Cerebellar nuclear complex (tissue), 1 donor: ENCODE results near the gene OPN1MW2.
"Not testable (repeated sequence)": the region's sequence is repeated elsewhere in the genome, so short reads cannot be mapped to it uniquely, and the experiment has no call there.

Experiments used
- DNase-seq, 2 experiments: peaks; one replicate each; lab custom pipeline; 2025; lab: John Stamatoyannopoulos, UW

Gene OPN1MW2

GRCh38 chrX:154219456-154219855, at the start of gene OPN1MW2:
Gene OPN1MW2 (plus strand): TSS chrX:154219756. CDS start chrX:154219816, 60 bp downstream.
- not testable (repeated sequence) for DNase-seq

DNA sequence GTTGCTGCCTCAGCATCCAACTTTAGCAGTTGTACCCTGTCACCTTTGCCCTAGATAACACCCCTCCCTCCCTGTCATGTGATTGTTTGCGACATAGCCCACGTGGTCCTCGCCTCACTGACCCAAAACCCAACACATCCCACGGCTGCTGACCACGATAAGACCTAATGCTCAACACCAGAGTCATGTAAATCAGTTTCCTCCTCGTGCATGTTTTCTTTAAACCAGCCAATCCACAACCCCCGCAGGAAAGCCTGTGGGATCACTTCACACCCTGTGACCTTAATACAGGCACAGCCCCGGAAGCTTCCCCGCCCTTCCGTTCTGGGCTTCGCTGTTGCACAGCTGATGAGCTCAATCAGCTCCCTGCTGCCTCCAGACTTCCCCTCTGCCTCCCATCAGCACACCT, 47.0 kb upstream of the OPN1MW2 start:
- DNase-seq = not testable (repeated sequence)

DNA sequence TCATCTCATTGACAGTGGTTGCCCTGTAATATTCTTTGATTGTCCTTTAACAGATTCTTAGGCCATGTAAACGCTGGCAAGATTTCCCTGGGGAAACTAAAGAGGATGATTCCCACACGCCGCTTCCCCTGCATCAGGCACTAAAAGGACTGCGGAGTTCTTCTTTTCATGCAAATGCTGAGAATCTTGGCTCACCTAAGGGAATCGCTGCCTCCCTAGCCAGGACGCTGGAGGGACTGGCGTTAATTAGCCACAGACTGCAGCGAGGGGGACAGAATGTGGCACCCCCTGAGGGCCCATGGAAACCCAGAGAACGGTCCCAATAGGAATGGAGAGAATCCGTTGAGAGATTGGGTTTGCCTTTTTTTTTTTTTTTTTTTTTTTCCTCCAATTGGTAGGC, 45.2 kb upstream of the OPN1MW2 start:
- DNase-seq = not testable (repeated sequence)

GRCh38 chrX:154182296-154182695, 37.3 kb upstream of the OPN1MW2 start, which contains the start of gene OPN1MW:
Gene OPN1MW (plus strand): TSS chrX:154182596. CDS start chrX:154182678, 82 bp downstream.
- not testable (repeated sequence) for DNase-seq

DNA sequence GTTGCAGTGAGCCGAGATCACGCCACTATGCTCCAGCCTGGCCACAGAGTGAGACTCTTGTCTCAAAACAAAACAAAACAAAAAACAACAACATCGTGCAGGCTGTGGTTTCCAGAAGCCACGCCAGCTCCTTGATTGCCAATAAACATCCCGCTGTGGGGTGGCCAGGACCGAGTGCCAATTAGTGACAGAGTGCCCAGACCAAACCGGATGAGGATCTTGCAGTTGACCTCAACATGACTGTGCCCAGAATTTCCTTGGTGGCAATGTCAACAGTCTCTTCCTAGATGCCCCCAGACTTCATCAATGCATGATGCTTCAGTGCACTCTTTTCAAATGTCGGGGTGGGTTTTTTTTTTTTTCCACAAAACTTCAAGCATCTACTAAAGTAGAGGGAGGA, 35.8 kb upstream of the OPN1MW2 start:
- not testable (repeated sequence) for DNase-seq

DNA sequence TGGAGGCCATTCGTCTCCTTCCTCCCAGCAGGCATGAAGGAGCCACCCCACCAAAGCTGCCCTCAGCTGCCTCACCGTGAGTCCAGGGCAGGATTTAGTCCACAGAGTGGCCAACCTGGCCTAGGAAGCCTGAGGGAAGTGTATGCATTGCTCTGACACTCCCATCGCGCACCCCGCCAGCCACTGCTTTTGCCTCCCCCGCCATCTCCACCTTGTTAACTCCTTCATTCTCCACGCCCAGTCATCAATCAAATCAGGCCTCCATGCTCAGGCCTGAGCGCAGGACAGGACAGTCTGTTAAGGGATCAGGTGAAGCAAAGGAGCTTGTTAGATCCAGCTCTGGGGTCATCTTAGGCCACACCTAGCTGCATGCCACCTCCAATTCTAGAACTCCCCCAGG, 26.7 kb upstream of the OPN1MW2 start:
- not testable (repeated sequence) for DNase-seq

DNA sequence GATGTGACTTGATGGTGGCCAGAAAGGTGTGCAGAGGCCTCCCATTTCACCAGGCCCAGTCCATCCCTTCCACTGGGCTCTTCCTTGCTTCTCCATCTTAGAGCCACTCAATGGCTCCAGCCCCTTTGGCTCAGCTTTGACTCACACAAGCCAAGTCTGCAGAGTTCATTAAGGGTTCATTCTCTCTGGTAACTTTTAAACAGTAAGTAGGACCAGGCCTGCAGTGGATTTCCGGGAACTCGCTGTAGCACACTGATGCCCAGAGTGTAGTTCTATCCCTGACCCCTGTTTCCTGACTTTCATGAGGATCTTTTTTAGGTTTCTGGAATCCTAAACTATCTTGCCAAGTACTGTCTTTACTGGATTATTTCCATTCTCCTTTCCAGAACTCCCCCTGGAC, 25.2 kb upstream of the OPN1MW2 start:
- not testable (repeated sequence) for DNase-seq

DNA sequence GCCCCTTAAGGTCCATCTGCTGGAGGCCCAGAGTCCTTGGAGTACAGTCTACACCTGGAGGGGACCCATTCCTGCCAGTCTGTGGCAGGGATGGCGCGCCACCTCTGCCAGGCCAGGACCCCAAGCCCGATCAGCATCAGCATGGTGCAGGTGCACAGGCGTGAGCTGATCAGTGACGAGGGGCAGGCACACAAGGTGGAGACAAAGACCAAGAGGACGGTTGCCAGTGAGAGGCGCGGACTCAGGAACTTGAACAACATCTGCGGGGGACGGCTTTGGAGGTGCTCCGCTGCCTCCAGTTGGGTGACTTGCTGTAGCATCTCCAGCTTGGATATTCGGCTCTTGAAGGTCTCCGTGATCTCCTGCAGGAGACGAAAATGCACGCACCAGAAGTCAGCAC, 23.1 kb upstream of the OPN1MW2 start:
- DNase-seq = not testable (repeated sequence)

DNA sequence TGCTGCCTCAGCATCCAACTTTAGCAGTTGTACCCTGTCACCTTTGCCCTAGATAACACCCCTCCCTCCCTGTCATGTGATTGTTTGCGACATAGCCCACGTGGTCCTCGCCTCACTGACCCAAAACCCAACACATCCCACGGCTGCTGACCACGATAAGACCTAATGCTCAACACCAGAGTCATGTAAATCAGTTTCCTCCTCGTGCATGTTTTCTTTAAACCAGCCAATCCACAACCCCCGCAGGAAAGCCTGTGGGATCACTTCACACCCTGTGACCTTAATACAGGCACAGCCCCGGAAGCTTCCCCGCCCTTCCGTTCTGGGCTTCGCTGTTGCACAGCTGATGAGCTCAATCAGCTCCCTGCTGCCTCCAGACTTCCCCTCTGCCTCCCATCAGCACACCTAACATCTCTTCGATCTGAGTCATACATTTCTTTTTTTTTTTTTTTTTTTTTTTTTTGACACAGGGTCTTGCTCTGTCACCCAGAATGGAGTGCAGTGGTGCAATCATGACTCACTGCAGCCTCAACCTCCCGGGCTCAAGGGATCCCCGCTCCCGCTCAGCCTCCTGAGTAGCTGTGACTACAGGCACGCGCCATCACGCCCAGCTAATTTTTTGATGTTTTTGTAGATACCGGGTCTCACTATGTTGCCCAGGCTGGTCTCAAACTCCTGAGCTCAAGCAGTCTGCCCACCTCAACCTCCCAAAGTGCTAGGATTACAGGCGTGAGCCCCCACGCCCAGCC, 9.7 kb upstream of the OPN1MW2 start:
- DNase-seq = not testable (repeated sequence)

DNA sequence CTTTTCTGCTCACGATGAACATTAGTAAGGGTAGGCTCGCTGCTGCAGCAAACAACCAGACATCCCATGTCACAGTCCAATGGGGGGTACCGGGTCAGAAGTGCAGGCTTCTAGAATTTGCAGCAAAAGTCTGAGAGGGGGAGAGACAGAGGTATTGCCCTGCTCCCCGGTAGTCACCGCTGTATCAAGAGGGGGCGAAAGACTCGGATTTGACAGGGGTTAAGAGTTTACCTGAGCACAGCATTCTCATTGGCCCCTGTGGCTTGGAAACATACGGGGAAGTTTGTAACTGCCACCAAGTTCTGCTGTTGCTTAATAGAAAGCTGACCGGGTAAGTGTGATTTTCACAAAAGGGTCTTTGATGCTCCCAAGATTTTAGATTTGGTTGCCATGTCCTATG, 8.5 kb upstream of the OPN1MW2 start:
- DNase-seq = not testable (repeated sequence)

- DNase-seq = not testable (repeated sequence)
These were observed 8.1 kb upstream of the OPN1MW2 start for GRCh38 chrX:154211499-154211898.

DNA sequence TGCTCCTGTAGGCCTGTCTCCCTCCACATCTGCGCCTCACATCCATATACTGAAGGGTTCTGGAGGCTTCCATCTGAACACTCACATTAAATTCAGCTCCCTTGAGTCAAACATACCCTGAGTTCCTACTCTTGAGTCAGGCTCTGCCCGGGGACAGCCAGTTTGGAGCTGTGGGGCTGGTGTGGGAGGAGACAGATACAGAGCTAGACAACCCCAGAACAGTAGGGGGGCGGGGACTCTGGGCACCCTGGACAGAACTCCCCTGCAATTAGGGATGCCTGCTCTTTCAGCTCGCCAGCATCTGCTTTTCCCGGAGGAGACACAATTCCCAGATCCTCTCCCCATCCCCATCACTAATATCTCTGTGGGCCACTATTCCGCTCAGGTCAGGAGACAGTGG, 5.7 kb downstream of the OPN1MW2 start:
- DNase-seq = not testable (repeated sequence)

DNA sequence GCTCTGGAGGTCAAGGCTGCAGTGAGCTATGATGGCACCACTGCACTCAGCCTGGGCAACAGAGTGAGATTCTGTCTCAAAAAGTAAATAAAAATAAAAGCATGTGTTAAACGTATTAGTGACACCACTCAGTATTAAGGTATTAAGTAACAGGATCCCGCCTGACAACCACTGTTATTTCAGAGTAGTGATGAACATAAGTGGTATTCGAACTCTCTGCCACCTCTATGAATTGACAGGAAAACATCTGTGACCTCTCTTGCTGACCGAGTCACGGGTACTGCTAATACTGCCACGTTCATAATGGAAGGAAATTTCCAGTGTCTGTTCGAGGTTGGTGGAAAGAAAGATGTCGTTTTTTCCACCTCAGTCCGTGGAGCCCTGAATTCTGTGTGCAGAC, 7.2 kb downstream of the OPN1MW2 start:
- DNase-seq = not testable (repeated sequence)

DNA sequence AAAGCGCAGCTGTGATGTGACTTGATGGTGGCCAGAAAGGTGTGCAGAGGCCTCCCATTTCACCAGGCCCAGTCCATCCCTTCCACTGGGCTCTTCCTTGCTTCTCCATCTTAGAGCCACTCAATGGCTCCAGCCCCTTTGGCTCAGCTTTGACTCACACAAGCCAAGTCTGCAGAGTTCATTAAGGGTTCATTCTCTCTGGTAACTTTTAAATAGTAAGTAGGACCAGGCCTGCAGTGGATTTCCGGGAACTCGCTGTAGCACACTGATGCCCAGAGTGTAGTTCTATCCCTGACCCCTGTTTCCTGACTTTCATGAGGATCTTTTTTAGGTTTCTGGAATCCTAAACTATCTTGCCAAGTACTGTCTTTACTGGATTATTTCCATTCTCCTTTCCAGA, 11.9 kb downstream of the OPN1MW2 start:
- not testable (repeated sequence) for DNase-seq

GRCh38 chrX:154233620-154234019, 14.1 kb downstream of the OPN1MW2 start:
- not testable (repeated sequence) for DNase-seq

- not testable (repeated sequence) for DNase-seq
These were observed 19.5 kb downstream of the OPN1MW2 start for GRCh38 chrX:154238939-154239559.

DNA sequence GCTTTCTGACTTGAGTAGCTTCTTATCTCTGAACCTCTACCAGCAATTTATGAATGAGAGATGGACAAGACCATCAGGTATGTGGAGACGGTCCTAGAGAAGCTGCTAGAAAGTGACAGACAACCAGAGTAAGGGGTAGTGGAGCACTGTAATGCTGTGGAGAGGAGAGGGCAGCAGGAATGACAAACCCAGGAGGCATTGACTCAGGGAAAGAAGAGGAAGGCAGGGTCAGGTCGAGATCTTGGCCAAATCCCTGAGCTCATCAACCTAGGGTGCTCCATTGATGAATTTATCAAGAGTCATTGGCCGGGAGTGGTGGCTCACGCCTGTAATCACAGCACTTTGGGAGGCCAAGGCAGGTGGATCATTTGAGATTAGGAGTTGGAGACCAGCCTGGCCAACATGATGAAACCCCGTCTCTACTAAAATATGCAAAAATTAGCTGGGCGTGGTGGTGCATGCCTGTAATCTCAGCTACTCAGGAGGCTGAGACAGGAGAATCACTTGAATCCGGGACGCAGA, 20.5 kb downstream of the OPN1MW2 start:
- DNase-seq = not testable (repeated sequence)

GRCh38 chrX:154247377-154248045, 28.0 kb downstream of the OPN1MW2 start:
- not testable (repeated sequence) for DNase-seq

DNA sequence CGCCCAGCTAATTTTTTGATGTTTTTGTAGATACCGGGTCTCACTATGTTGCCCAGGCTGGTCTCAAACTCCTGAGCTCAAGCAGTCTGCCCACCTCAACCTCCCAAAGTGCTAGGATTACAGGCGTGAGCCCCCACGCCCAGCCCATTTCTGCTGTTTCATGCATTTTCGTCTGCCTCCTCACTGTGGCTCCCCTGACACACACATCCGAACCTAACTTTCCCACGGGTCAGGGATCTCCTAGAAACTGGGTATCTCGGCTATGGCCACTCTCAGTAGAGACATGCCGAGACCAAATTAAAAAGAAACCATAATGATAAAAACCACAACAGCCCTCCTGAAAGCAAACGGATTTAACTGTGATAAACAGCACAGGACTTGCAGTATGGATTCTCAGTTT, 28.5 kb downstream of the OPN1MW2 start:
- not testable (repeated sequence) for DNase-seq

DNA sequence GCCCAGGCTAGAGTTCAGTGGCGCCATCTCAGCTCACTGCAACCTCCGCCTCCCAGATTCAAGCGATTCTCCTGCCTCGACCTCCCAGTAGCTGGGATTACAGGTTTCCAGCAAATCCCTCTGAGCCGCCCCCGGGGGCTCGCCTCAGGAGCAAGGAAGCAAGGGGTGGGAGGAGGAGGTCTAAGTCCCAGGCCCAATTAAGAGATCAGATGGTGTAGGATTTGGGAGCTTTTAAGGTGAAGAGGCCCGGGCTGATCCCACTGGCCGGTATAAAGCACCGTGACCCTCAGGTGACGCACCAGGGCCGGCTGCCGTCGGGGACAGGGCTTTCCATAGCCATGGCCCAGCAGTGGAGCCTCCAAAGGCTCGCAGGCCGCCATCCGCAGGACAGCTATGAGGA, 37.7 kb downstream of the OPN1MW2 start, which contains the start of gene OPN1MW3:
OPN1MW3 (plus strand) TSS at position 301 of the 400 bp plus-strand sequence; CDS start at position 339, 38 bp downstream.
- not testable (repeated sequence) for DNase-seq

DNA sequence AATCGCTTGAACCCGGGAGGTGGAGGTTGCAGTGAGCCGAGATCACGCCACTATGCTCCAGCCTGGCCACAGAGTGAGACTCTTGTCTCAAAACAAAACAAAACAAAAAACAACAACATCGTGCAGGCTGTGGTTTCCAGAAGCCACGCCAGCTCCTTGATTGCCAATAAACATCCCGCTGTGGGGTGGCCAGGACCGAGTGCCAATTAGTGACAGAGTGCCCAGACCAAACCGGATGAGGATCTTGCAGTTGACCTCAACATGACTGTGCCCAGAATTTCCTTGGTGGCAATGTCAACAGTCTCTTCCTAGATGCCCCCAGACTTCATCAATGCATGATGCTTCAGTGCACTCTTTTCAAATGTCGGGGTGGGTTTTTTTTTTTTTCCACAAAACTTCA, 39.2 kb downstream of the OPN1MW2 start:
- not testable (repeated sequence) for DNase-seq

- not testable (repeated sequence) for DNase-seq
These were observed 43.5 kb downstream of the OPN1MW2 start for GRCh38 chrX:154263072-154263471.
